Measurements from ENCODE around the gene CABCOCO1.

CABCOCO1 gene

GRCh38 chr10:61655335-61655851 is 7.3 kb upstream of the CABCOCO1 start:
- no peak overlapping the region for H2AFZ ChIP-seq (ENCODE audit: low read depth, low read length)

GRCh38 chr10:61663466-61663865 is 737 bp downstream of the CABCOCO1 start:
- H3K4me1 ChIP-seq (ENCODE audit: insufficient read depth, low read length): no peaks in the 10 kb centered on the region
- no peaks in the 10 kb centered on the region for H3K27me3 ChIP-seq (ENCODE audit: insufficient read depth, low read length, poor library complexity)
- no peaks in the 10 kb centered on the region for H4K20me1 ChIP-seq (ENCODE audit: insufficient read depth, low read length)
- H3K9ac ChIP-seq (ENCODE audit: low read depth, low read length): no peak overlapping the region
- H3K27ac ChIP-seq (ENCODE audit: low read length): no peak overlapping the region
- H3K36me3 ChIP-seq (ENCODE audit: insufficient read depth, low read length): no peaks in the 10 kb centered on the region
- TF ChIP-seq EZH2 (IDR thresholded peaks at IDR 0.05; ENCODE audit: borderline replicate concordance, low read depth, low read length, severe bottlenecking) (no peak), CTCF (IDR thresholded peaks at IDR 0.05; ENCODE audit: borderline replicate concordance, extremely low read depth, low read length, poor library complexity, severe bottlenecking) (no peak)
- no peak for DNase-seq
- no peak overlapping the region for H3K4me2 ChIP-seq (ENCODE audit: insufficient read depth, low read length)
- no peak overlapping the region for H2AFZ ChIP-seq (ENCODE audit: low read depth, low read length)
- H3K9me3 ChIP-seq (ENCODE audit: insufficient read depth, low read length, severe bottlenecking): no peaks in the 10 kb centered on the region
- no peak for ATAC-seq (ENCODE audit: insufficient read depth, low read depth)
- no peak overlapping the region for H3K4me3 ChIP-seq (ENCODE audit: low read depth in 1 of 2, low read length in 2 of 2)
- H3K79me2 ChIP-seq (ENCODE audit: insufficient read depth, low read length): no peaks in the 10 kb centered on the region

More at GRCh38 chr10:61655335-61655851, 7.3 kb upstream of the CABCOCO1 start:
- no peak for DNase-seq
- no peaks in the 10 kb centered on the region for H3K27me3 ChIP-seq (ENCODE audit: insufficient read depth, low read length, poor library complexity)
- no peaks in the 10 kb centered on the region for H3K36me3 ChIP-seq (ENCODE audit: insufficient read depth, low read length)
- no peaks in the 10 kb centered on the region for H3K9me3 ChIP-seq (ENCODE audit: insufficient read depth, low read length, severe bottlenecking)
- H3K9ac ChIP-seq (ENCODE audit: low read depth, low read length): no peak overlapping the region
- TF ChIP-seq EZH2 (IDR thresholded peaks at IDR 0.05; ENCODE audit: borderline replicate concordance, low read depth, low read length, severe bottlenecking): no peak
- TF ChIP-seq CTCF (IDR thresholded peaks at IDR 0.05; ENCODE audit: borderline replicate concordance, extremely low read depth, low read length, poor library complexity, severe bottlenecking): no peak
- no peak overlapping the region for H3K4me3 ChIP-seq (ENCODE audit: low read depth in 1 of 2, low read length in 2 of 2)
- no peak for ATAC-seq (ENCODE audit: insufficient read depth, low read depth)
- H4K20me1 ChIP-seq (ENCODE audit: insufficient read depth, low read length): no peaks in the 10 kb centered on the region
- no peak overlapping the region for H3K27ac ChIP-seq (ENCODE audit: low read length)
- H3K79me2 ChIP-seq (ENCODE audit: insufficient read depth, low read length): no peaks in the 10 kb centered on the region
- no peak overlapping the region for H3K4me2 ChIP-seq (ENCODE audit: insufficient read depth, low read length)
- H3K4me1 ChIP-seq (ENCODE audit: insufficient read depth, low read length): no peaks in the 10 kb centered on the region

- H3K27ac ChIP-seq (ENCODE audit: low read length): no peak overlapping the region
- H3K27me3 ChIP-seq (ENCODE audit: insufficient read depth, low read length, poor library complexity): no peaks in the 10 kb centered on the region
- H3K79me2 ChIP-seq (ENCODE audit: insufficient read depth, low read length): no peaks in the 10 kb centered on the region
- H4K20me1 ChIP-seq (ENCODE audit: insufficient read depth, low read length): no peaks in the 10 kb centered on the region
- H3K4me1 ChIP-seq (ENCODE audit: insufficient read depth, low read length): no peaks in the 10 kb centered on the region
- H3K4me3 ChIP-seq (ENCODE audit: low read depth in 1 of 2, low read length in 2 of 2): no peak overlapping the region
- ATAC-seq (ENCODE audit: insufficient read depth, low read depth): no peak
- no peak overlapping the region for H2AFZ ChIP-seq (ENCODE audit: low read depth, low read length)
- no peak overlapping the region for H3K9ac ChIP-seq (ENCODE audit: low read depth, low read length)
- no peak for DNase-seq
- no peaks in the 10 kb centered on the region for H3K36me3 ChIP-seq (ENCODE audit: insufficient read depth, low read length)
- no peak overlapping the region for H3K4me2 ChIP-seq (ENCODE audit: insufficient read depth, low read length)
- no peak for TF ChIP-seq CTCF (IDR thresholded peaks at IDR 0.05; ENCODE audit: borderline replicate concordance, extremely low read depth, low read length, poor library complexity, severe bottlenecking)
- no peak for TF ChIP-seq EZH2 (IDR thresholded peaks at IDR 0.05; ENCODE audit: borderline replicate concordance, low read depth, low read length, severe bottlenecking)
- H3K9me3 ChIP-seq (ENCODE audit: insufficient read depth, low read length, severe bottlenecking): no peaks in the 10 kb centered on the region
These were observed 2.3 kb downstream of the CABCOCO1 start for GRCh38 chr10:61664985-61665384.

Measured in DND-41 (cell line).